Forelimb muscle (tissue), 1 donor: ENCODE measurements around the gene REEP3. TPM values are rescaled to one million over a fixed set of nuclear protein-coding genes. Genes with fewer than 3 reads are reported as not detected.
A peak's percentile ranks its signal among the peaks of the same experiment; 100 is the strongest.
"Not testable (repeated sequence)": the region's sequence is repeated elsewhere in the genome, so short reads cannot be mapped to it uniquely, and the experiment has no call there.

Experiments
- DNase-seq: peaks from one replicate; pipeline ENCODE4 v3.0.0-alpha.2; 2013; ENCODE audit warnings: low read depth
- polyA plus RNA-seq: library from polyadenylated mRNA; unstranded; fragments of 120-200 nt; gene quantifications from one replicate; pipeline ENCODE4 v1.2.1, GENCODE V29; 2013; ENCODE audit not compliant: insufficient read length

REEP3 gene
- polyA plus RNA-seq, 1 donor = 13.5 TPM

- no peak for DNase-seq
Observed at GRCh38 chr10:63548860-63549259, 27.7 kb downstream of the REEP3 start.

DNA sequence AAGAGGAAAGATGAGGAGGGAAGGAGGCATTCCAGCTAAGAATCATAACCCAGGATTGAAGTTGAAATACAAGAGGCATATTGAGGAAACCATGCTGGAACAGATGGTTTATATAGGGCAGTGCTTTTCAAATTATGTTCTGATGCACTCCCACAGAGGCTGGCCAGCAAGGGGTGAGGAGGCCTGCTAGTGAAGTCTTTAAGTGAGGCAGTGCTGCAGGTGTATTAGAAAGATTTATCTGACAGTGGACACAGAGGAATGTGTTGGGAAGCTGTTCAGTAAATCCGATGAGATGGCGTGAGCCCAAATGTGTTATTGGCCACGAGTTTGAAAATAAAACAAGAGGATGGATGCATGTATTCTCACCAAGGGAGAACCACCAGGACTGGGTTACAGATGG, 28.6 kb downstream of the REEP3 start:
- no peak for DNase-seq

DNA sequence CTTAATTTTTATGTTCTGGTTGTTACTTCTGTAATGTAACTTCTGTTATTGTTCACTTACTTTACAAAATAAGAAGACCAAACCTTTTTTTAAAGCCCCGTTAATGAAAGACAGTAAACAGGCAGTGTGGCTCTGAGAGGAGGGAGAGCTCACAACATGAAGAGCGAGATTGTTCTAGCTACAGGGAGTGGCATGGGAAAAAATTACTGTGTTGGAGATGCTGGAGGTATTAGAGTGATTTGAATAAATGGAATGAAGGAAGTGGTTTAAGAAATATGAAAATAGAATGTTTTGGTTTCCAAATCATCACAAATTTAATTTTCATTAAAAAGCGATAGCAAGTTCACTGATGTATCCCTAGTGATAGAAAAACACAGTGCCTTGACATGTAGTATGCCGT, 31.8 kb downstream of the REEP3 start:
- DNase-seq = no peak

DNA sequence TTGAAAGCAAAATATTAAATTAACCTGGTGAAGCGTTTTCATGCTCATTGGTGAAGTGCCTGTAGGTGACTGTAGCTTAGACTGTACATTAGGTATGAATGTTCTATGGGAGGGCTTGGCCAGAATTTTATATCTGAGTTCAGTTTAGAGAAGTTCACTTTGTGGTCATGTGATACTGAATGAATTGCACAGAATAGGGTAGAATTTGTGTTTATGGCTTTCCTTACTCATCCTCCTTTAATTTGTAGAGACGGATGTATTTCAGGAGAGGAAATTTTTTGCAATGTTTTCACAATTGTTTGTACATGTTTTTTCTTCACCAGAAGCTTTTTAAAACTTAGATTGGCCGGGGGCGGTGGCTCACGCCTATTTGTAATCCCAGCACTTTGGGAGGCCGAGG, 32.3 kb downstream of the REEP3 start:
- no peak for DNase-seq

DNA sequence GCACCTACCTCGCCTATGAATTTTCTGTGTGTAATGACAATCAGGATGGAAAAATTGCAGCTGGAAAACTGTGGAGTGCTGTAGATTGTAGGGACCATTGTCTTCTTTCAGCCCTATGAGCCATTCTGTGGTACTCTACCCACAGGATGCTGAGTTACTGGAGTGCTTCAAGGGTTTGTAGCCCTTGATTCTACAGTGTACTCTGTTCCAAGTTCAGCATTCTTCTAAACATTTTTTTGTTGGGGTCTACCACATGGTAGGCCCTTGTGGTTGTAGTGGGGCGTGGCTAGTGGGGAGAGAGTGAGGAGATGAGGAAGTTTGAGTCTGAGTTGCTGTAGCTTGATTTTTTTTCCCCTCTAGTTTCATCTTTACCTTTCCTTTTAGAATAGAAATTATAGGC, 33.5 kb downstream of the REEP3 start:
- DNase-seq = no peak

DNA sequence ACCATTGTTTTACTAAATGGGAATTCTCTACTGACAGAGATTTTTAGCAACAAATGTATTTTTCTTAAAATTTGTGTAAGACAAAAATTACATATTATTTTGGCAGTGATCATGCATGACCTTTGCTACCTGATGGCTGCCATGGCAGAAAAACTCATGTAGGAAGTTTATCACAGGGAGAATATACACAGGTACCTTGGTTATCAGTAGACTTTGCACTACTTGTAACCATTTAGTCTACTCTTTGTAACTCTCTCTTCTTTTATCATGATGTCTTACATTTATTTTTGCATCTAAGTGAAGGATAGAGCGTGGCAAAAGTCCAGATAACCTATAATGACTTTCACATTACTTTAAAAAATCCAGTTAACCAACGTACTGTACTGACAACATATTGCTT, 34.1 kb downstream of the REEP3 start:
- DNase-seq = no peak

GRCh38 chr10:63558132-63558784, 37.1 kb downstream of the REEP3 start:
- no peak for DNase-seq

DNA sequence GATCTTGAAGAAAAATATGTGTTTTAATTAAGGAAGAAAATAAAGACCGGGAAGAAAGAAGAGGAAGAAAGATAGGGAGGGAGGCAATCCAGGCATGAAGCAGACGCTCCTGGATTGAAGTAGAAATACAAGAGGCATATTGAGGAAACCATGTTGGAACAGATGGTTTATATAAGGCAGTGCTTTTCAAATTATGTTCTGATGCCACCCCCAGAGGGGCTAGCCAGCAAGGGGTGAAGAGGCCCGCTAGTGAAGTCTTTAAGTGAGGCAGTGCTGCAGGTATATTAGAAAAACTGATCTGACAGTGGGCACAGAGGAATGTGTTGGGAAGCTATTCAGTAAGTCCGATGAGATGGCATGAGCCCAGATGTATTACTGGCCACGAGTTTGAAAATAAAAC, 40.1 kb downstream of the REEP3 start:
- no peak for DNase-seq

DNA sequence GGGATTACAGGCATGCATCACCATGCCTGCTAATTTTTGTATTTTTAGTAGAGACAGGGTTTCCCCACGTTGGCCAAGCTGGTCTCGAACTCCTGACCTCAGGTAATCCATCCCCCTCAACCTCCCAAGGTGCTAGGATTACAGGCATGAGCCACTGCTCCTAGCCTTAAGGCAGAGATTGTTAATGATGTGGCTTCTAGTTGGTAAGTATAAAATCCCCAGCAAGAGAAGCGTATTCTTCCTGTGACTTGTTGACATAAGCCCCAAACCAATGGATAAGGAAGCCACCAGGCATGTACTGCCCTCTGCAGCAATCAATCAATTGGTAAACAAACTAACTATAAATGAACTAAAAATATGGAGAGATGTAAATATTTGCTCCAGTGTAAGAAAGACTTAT, 41.2 kb downstream of the REEP3 start:
- DNase-seq = no peak

- DNase-seq = no peak
Observed at GRCh38 chr10:63562857-63563256, 41.7 kb downstream of the REEP3 start.

DNA sequence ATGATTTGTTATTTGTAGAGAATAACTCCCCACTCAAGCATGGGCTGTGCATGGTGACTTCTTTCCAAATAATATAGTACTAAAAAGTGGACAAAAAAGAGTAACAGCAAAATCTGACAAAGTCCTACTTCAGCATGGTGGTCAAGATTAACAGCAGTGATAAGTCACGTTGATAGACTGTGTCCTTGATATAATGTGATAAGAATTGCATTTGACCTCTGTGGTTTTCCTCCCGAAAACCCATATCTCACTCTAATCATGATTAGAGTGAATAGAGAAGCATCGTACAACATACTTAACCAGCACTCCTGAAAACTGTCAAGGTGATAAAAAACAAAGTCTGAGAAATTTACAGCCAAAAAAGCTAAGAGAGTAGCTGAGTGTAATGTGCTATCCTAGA, 42.4 kb downstream of the REEP3 start:
- DNase-seq = no peak

- DNase-seq = not testable (repeated sequence)
Observed at GRCh38 chr10:63564731-63565130, 43.5 kb downstream of the REEP3 start.

DNA sequence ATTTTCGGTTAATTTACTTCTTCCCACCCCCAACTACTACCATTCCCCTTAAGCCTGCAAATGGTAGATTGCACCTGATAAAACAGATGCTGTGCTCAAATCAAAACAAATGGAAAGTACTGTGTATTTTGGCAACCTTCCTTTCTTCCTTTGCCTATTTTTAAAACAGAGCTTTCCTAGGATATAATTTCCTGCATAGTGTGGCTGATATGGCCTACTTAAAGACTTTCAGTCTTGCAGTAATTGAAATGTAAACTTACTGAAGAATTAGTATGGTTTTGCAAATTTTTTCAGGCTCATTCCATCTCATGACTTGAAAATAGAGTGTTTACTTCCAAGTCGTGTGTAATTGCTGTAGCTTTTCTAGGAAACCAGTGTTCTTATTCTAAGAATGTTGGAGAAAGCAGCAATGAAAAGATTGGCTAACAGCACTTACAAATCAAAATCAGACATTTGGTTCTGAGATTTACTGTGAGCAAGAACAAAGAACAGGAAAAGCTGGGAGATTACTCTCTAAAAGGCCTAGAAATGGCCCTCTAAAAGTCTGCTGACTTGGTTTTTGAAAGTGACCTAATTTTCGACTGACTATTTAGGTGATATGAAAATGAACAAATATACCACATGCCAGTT, 52.0 kb downstream of the REEP3 start:
- DNase-seq = peak; percentile 41

GRCh38 chr10:63574011-63574410, 52.8 kb downstream of the REEP3 start:
- no peak for DNase-seq

DNA sequence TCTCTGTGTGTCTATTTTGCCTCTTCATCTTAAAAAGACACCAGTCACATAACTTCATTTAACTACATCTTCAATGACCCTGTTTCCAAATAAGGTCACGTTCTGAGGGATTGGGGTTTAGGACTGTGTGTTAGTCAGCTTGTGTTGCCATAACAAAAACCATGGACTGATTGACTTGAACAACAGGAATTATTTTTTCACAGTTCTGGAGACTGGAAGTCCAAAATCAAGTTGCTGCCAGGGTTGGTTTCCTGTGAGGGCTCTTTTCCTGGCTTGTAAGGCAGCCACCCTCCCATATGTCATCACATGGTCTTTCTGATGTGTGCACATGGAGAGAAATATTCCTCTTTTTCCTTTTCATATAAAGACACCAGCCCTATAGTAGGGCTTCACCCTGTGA, 55.3 kb downstream of the REEP3 start:
- DNase-seq = no peak

DNA sequence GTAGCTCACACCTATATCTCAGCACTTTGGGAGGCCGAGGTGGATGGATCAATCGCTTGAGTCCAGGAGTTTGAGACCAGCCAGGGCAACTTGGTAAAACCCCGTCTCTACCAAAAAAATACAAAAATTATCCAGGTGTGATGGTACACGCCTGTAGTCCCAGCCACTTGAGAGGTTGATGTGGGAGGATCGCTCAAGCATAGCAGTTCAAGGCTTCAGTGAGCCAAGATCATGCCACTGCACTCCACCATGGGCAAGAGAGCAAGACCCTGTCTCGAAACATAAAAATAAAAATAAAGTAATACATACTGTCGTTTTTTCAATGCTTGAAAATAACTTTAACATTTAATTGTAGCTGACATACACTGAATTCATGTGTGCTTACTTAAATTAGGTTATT, 57.3 kb downstream of the REEP3 start:
- no peak for DNase-seq

DNA sequence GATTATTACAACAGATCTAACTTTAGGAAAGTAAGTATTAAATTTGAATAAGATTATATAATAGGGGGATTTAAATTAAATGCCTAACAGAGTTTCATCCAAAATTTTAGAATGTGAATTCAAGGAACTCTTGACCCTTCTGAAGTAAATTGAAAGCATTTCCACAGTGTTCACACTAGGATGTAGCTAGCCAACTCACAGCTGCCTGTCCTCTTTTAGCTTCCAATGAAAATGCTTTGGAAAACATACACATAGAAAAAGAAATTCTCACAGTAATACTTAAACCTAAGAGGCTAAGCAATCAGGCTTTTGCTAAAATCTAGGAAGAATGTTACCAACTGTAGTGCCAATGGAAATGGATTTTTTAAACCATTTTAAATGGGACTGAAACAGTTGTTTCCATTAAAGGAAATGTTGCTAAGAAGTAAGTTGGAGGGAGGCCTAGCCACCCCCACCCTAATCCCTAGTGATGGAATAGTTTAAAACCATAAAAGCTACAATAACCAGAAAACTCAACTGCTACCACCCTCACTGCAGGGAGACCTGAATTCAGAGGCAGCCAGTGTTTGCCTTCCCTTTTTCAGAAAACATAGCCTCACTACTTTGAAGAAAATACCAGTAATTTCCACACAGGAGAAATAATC, 58.3 kb downstream of the REEP3 start:
- DNase-seq = peak; percentile 34

DNA sequence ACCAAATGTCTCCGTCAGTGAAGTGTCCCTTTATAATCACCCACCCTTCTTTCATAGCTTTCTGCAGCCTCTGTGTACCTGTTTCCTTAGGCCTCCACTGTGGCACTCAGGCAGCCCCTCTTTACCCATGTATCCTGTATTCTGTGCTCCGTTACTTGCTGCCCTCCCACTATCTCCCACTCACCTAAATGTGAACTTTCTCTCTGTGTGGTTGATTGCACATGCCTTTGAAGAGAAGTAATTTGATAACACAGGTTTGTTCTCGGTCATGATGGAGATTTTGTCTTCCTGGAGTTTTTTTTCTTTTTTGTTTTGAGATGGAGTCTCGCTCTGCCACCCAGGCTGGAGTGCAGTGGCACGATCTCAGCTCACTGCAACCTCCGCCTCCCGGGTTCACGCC, 61.5 kb downstream of the REEP3 start:
- no peak for DNase-seq

DNA sequence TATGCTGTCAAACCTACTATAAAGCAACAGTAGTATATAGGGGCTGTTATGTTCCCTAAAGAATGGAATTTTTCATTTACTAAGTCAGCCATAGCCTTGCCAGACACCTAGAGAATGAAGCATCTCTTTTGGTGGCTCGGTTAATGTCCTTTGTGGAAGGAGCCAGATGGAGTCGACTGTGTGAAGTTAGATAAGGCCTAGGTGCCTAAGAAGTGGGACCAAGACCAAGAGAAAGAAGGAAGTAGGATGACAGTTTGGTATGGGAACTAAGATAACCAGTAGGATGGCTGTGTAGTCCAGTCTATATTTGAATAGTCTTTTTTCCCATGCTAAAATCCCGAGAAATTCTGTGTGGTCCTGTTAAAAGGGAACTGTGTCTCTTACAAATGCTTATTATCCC, 62.2 kb downstream of the REEP3 start:
- DNase-seq = no peak

DNA sequence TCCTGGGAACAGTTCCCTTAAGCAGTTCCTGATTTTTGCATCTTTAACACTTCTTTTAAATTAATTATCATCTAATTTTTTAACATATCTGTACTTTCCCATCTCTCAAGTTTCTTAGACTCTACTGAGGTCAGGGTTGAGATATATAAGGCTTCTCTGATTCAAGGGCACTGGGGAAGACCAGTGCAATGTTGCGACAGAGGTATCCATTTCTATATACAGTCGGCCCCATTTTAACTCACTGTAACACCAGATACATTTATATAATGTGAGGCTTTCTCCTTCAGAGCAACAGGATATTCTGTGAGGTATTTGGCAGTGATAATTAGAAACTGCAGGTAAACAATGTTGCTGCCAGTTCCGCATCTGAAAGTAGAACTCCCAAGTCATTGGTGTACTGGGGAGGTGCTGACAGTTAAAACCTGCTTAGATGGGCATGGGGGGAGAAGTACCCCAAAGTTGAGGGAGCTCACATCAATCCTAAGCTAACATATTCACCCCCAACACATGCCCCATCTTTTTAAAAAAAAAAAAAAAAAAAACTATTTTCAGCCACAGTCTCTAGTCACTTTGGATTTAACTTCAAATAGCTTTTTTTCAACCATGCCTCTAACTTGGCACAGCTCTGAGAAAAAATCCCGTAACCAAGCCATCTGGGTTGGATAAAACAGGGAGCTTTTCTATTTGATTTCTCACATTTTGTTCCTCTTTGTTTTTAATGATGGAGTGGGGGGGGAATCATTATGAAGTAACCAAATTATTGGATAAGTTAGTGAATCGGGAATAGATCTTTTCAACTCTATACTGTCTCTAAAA, 62.9 kb downstream of the REEP3 start:
- DNase-seq = no peak

DNA sequence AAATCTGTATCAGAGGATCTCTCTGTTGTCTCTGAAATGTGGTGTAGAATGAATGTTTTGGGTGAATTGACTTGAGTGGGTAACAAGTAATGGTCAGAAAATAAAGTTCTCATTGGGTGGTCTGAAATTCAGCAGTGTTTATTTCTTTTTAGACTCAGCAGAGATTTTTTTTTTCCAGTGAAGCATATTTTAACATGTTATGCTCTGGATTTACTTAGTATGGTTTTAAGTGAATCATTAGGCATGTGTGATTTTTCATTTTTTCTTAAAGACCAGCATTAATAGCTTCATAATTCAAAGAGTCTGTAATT, 63.5 kb downstream of the REEP3 start:
- no peak for DNase-seq

GRCh38 chr10:63585041-63585440, 63.8 kb downstream of the REEP3 start:
- DNase-seq = no peak

DNA sequence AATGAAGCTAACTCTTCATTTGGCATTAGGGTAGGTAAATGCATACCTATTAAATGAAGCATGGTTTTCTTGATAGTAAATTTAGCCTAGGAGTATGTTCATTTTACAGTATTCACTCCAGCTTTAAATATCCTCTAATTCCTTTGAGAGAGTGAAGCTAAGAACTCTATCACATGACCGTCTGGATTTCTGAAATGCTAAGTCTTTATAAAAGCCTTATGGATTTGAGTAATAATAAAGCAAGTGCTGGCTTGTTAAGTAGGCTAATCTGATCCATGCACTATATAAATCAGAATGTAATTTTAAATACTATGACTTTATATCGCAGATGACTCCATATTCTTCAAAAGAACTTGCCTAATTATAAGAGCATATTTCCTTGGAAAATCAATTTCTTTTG, 64.8 kb downstream of the REEP3 start:
- DNase-seq = no peak
